OCI-LY3 (cell line): ENCODE results near the gene CCDC175.

Experiments used
- H2AFZ ChIP-seq: fragments of 200-600, 300-600 bp; shearing (Covaris generic); 2 replicates; pipeline ENCODE4 v1.6.0; 2014; ENCODE audit warnings: antibody characterized with exemption, low read depth, low read length
- H3K27ac ChIP-seq: fragments of 200-600, 300-600 bp; sonication (generic); 2 replicates; pipeline ENCODE4 v1.5.1; 2014; ENCODE audit warnings: mild to moderate bottlenecking, low read length, moderate library complexity, mixed read lengths
- H3K27me3 ChIP-seq: fragments of 200-600, 300-600 bp; sonication (generic); 2 replicates; pipeline ENCODE4 v1.6.1; 2014; ENCODE audit warnings: low read depth, low read length, mixed read lengths
- H3K36me3 ChIP-seq: fragments of 200-600, 300-600 bp; sonication (generic); replicated peaks from 2 replicates; pipeline ENCODE3; 2014; ENCODE audit warnings: low read depth, low read length, mixed read lengths
- H3K4me1 ChIP-seq: fragments of 300-600, 200-600 bp; sonication (generic); 2 replicates; pipeline ENCODE4 v1.6.1; 2014; ENCODE audit warnings: low read length, mixed read lengths
- H3K4me2 ChIP-seq: fragments of 200-600, 300-600 bp; sonication (generic); 2 replicates; pipeline ENCODE4 v1.6.1; 2014; ENCODE audit warnings: low read length, mixed read lengths
- H3K4me3 ChIP-seq: fragments of 300-600, 200-600 bp; sonication (generic); 2 replicates; pipeline ENCODE4 v1.5.1; 2014; ENCODE audit warnings: antibody characterized with exemption, mild to moderate bottlenecking, low read length, moderate library complexity
- H3K79me2 ChIP-seq: fragments of 300-600, 200-600 bp; shearing (Covaris generic); 2 replicates; pipeline ENCODE4 v1.6.1; 2014; ENCODE audit warnings: mild to moderate bottlenecking, low read length, mixed read lengths
- H3K9ac ChIP-seq: fragments of 300-600, 200-600 bp; shearing (Covaris generic); 2 replicates; pipeline ENCODE4 v1.6.0; 2014; ENCODE audit warnings: mild to moderate bottlenecking, low read length, moderate library complexity
- H3K9me3 ChIP-seq: fragments of 200-600, 300-600 bp; shearing (Covaris generic); 2 replicates; pipeline ENCODE4 v1.6.1; 2014; ENCODE audit warnings: low read length, mixed read lengths; ENCODE audit not compliant: insufficient read depth
- H4K20me1 ChIP-seq: fragments of 200-600, 300-600 bp; sonication (generic); 2 replicates; pipeline ENCODE4 v1.6.1; 2016; ENCODE audit warnings: low read length, mixed read lengths; ENCODE audit not compliant: insufficient read depth
- EZH2phosphoT487 ChIP-seq: fragments of 200-600 bp; shearing (Covaris generic); IDR thresholded peaks from 2 replicates; pipeline ENCODE4 v1.6.1; 2018; ENCODE audit warnings: antibody characterized with exemption, mixed run types, low read depth
- TF ChIP-seq, protein P1 (sequence below): fragments of 200-600, 300-600 bp; sonication (generic); IDR thresholded peaks from 2 replicates; pipeline ENCODE4 v1.5.1; 2014; ENCODE audit warnings: antibody characterized with exemption, low read length, low read depth

CCDC175 gene

DNA sequence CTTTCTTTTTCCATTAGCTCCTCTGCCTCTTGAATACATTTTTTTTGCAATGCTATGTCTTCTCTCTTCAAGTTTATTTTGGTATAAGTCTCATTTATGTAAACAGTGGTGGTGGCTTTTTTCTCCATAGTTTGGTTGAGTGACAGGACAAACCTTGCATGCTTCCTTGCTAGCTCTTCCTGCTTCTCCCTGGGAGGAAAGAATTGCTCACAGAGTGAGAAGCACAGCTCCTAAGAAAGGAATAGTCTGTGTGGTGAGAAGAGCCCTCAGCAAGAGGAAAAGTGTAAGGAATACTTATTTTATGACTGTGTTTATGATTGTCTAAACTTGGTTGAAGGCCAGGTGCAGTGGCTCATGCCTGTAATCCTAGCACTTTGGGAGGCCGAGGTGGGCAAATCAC, 11.5 kb downstream of the CCDC175 start:
- Histone ChIP-seq H3K79me2 (no peaks in the 10 kb centered on the region), H3K27me3 (peaks cover 8% of the 10 kb centered on the region), H3K4me2 (no peak overlapping the region), H4K20me1 (no peaks in the 10 kb centered on the region), H3K4me3 (no peak overlapping the region), H3K9me3 (no peaks in the 10 kb centered on the region), H3K27ac (no peak overlapping the region), H3K9ac (no peak overlapping the region), H2AFZ (no peak overlapping the region), H3K4me1 (no peaks in the 10 kb centered on the region), H3K36me3 (no peaks in the 10 kb centered on the region)
- TF ChIP-seq, protein P1, sequence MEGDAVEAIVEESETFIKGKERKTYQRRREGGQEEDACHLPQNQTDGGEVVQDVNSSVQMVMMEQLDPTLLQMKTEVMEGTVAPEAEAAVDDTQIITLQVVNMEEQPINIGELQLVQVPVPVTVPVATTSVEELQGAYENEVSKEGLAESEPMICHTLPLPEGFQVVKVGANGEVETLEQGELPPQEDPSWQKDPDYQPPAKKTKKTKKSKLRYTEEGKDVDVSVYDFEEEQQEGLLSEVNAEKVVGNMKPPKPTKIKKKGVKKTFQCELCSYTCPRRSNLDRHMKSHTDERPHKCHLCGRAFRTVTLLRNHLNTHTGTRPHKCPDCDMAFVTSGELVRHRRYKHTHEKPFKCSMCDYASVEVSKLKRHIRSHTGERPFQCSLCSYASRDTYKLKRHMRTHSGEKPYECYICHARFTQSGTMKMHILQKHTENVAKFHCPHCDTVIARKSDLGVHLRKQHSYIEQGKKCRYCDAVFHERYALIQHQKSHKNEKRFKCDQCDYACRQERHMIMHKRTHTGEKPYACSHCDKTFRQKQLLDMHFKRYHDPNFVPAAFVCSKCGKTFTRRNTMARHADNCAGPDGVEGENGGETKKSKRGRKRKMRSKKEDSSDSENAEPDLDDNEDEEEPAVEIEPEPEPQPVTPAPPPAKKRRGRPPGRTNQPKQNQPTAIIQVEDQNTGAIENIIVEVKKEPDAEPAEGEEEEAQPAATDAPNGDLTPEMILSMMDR = no peak
- no peak for TF ChIP-seq EZH2phosphoT487

DNA sequence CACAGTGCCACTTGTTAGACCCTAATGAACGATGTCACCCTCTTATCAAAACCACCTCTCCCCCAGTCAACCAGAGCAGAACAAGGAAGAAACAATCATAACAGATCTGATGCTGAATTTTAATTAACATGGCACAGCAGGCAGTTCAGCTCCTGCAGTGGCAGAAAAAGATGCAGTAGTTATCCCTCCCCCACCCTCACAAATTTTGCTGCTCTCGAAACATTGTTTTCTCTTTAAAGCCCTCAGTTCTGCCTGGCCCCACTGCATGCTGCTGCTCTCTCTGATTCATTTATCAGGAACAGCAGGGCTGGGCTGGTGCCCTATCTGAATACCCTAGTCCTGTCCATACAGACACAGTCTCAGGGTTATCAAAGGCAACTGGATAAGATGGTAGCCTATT, 12.2 kb downstream of the CCDC175 start:
- Histone ChIP-seq H2AFZ (no peak overlapping the region), H3K4me1 (no peaks in the 10 kb centered on the region), H3K36me3 (no peaks in the 10 kb centered on the region), H3K9ac (no peak overlapping the region), H3K27me3 (peaks cover 8% of the 10 kb centered on the region), H3K79me2 (no peaks in the 10 kb centered on the region), H3K27ac (no peak overlapping the region), H3K9me3 (no peaks in the 10 kb centered on the region), H3K4me2 (no peak overlapping the region), H3K4me3 (no peak overlapping the region), H4K20me1 (no peaks in the 10 kb centered on the region)
- TF ChIP-seq, protein P1 = no peak
- no peak for TF ChIP-seq EZH2phosphoT487

DNA sequence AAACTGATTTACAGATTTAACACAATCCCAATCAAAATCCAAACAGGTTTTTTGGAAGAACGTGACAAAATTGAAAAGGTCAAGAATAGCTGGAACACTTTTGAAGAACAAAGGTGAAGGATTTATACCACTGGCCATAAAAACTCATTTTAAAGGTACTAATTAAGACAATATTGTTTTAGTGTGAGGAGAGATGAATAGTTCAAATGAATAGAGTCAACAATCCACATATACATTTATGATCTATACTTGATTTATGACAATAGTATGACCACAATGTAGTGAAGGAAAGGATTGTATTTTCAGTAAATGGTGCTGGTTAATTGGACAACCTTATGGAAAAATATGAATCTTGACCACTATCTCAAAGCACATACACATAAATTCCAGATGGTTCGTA, 29.3 kb downstream of the CCDC175 start:
- Histone ChIP-seq H3K9ac (no peak overlapping the region), H4K20me1 (no peaks in the 10 kb centered on the region), H2AFZ (no peak overlapping the region), H3K4me2 (no peak overlapping the region), H3K9me3 (no peaks in the 10 kb centered on the region), H3K27me3 (no peaks in the 10 kb centered on the region), H3K4me1 (no peaks in the 10 kb centered on the region), H3K36me3 (no peaks in the 10 kb centered on the region), H3K27ac (no peak overlapping the region), H3K79me2 (no peaks in the 10 kb centered on the region), H3K4me3 (no peak overlapping the region)
- no peak for TF ChIP-seq EZH2phosphoT487
- TF ChIP-seq, protein P1 = no peak

DNA sequence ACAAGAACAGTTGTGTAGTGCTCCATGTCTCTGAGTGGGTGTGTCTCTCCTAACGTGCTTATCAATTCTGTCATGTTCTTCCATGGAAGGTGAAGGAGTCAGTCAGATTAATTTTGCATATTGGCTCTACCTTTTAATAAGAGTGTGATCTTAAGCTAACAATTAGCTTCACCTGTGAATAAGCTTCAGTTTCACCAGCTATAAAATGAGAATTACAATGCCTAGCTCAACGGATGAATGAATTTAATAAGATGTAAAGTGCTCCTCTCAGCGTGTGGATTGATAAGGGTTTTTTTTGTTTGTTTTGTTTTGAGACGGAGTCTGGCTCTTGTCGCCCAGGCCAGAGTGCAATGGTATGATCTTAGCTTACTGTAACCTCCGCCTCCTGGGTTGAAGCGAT, 32.7 kb downstream of the CCDC175 start:
- Histone ChIP-seq H3K36me3 (no peaks in the 10 kb centered on the region), H3K4me2 (no peak overlapping the region), H3K9ac (no peak overlapping the region), H3K9me3 (no peaks in the 10 kb centered on the region), H3K27ac (no peak overlapping the region), H3K4me1 (peaks cover 8% of the 10 kb centered on the region), H3K27me3 (no peaks in the 10 kb centered on the region), H3K4me3 (no peak overlapping the region), H3K79me2 (no peaks in the 10 kb centered on the region), H2AFZ (no peak overlapping the region), H4K20me1 (no peaks in the 10 kb centered on the region)
- TF ChIP-seq EZH2phosphoT487 = no peak
- TF ChIP-seq, protein P1 = no peak
